AG04449 (cell line): Measurements from ENCODE around the gene PLCH2.

Source experiments
- CTCF ChIA-PET: fragments of 350-600 bp; formaldehyde crosslinking; extraction: SDS; loops from one replicate; lab custom pipeline; 2021; ENCODE audit warnings: antibody characterized with exemption; lab: Yijun Ruan, JAX
- POLR2A ChIA-PET: fragments of 400-600, 350-600 bp; formaldehyde crosslinking; extraction: SDS; loops from one replicate; lab custom pipeline; 2020; ENCODE audit warnings: antibody characterized with exemption, inconsistent platforms; lab: Yijun Ruan, JAX
- DNase-seq: peaks from one replicate; pipeline ENCODE4 v3.0.0-alpha.2; 2010; ENCODE audit warnings: low read depth, low spot score
- H3K4me3 ChIP-seq: 2 replicates; pipeline ENCODE4 v1.5.1; 2011; ENCODE audit warnings: low read depth, mild to moderate bottlenecking, control low read depth, low read length
- CTCF ChIP-seq: IDR thresholded peaks from one replicate; pipeline ENCODE4 v1.5.1; 2011; ENCODE audit warnings: mild to moderate bottlenecking, moderate library complexity, low read length, control low read depth, inconsistent platforms; ENCODE audit not compliant: insufficient read depth; ENCODE audit errors: missing control alignments

The PLCH2 gene

GRCh38 chr1:2466958-2467554 is 9.0 kb upstream of the PLCH2 start:
- POLR2A ChIA-PET = interaction anchor here (0.6 kb wide), 1 partner anchor 1105 kb away, joined by 4 read pairs; no protein-coding TSS in a partner anchor
- no peak for TF ChIP-seq CTCF
- CTCF ChIA-PET = interaction anchor here (1.4 kb wide), 1 partner anchor 22 kb away, joined by 3 read pairs; no protein-coding TSS in a partner anchor
- no peak for DNase-seq
- H3K4me3 ChIP-seq = no peak overlapping the region

- no peak for TF ChIP-seq CTCF
- ChIA-PET POLR2A (interaction anchor here (0.6 kb wide), 1 partner anchor 957 kb away, joined by 3 read pairs; no protein-coding TSS in a partner anchor), CTCF (interaction anchor here (1.5 kb wide), 1 partner anchor 79 kb away, joined by 3 read pairs; no protein-coding TSS in a partner anchor)
- no peak overlapping the region for H3K4me3 ChIP-seq
- no peak for DNase-seq
Measured at GRCh38 chr1:2468041-2468472, 8.0 kb upstream of the PLCH2 start.

GRCh38 chr1:2468540-2468939 is 7.5 kb upstream of the PLCH2 start:
- no peak for TF ChIP-seq CTCF
- H3K4me3 ChIP-seq = no peak overlapping the region
- DNase-seq = no peak
- ChIA-PET CTCF (interaction anchor here (1.5 kb wide), 1 partner anchor 79 kb away, joined by 3 read pairs; no protein-coding TSS in a partner anchor), POLR2A (interaction anchor here (0.6 kb wide), 1 partner anchor 957 kb away, joined by 3 read pairs; no protein-coding TSS in a partner anchor)

GRCh38 chr1:2469103-2469940 is 6.8 kb upstream of the PLCH2 start:
- CTCF ChIA-PET = interaction anchor here (1.5 kb wide), 1 partner anchor 78 kb away, joined by 3 read pairs; no protein-coding TSS in a partner anchor
- POLR2A ChIA-PET = no interaction called here
- no peak for TF ChIP-seq CTCF
- H3K4me3 ChIP-seq = no peak overlapping the region
- no peak for DNase-seq

GRCh38 chr1:2470290-2471158 is 5.6 kb upstream of the PLCH2 start:
- no peak overlapping the region for H3K4me3 ChIP-seq
- CTCF ChIA-PET = no interaction called here
- no peak for DNase-seq
- POLR2A ChIA-PET = no interaction called here
- no peak for TF ChIP-seq CTCF

GRCh38 chr1:2471159-2471471 is 5.0 kb upstream of the PLCH2 start:
- DNase-seq = no peak
- POLR2A ChIA-PET = no interaction called here
- CTCF ChIA-PET = no interaction called here
- no peak overlapping the region for H3K4me3 ChIP-seq
- TF ChIP-seq CTCF = no peak
